Mesendoderm (in vitro differentiated cells): ENCODE measurements around the gene MOB3B.

ENCODE experiments used
- DNase-seq: peaks from one replicate; pipeline ENCODE4 v3.0.0; 2013
- H2AK5ac ChIP-seq: 2 replicates; pipeline ENCODE4 v1.6.1; 2013; ENCODE audit warnings: low read length, inconsistent platforms
- H2BK120ac ChIP-seq: 2 replicates; pipeline ENCODE4 v1.6.1; 2013; ENCODE audit warnings: low read depth, mild to moderate bottlenecking, low read length, moderate library complexity, mixed read lengths
- H2BK15ac ChIP-seq: replicated peaks from 2 replicates; pipeline ENCODE4 v1.6.1; 2013; ENCODE audit warnings: low read depth, mild to moderate bottlenecking, moderate library complexity
- H2BK5ac ChIP-seq: 2 replicates; pipeline ENCODE4 v1.6.1; 2013; ENCODE audit warnings: low read length, inconsistent platforms
- H3K18ac ChIP-seq: 2 replicates; pipeline ENCODE4 v1.6.1; 2013; ENCODE audit warnings: mild to moderate bottlenecking, low read length, mixed read lengths
- H3K23ac ChIP-seq: one replicate; pipeline ENCODE4 v1.6.1; 2013; ENCODE audit warnings: low read length
- H3K27ac ChIP-seq: 2 replicates; pipeline ENCODE4 v1.5.1; 2013; ENCODE audit warnings: low read depth, mild to moderate bottlenecking, inconsistent platforms, low read length, moderate library complexity
- H3K27me3 ChIP-seq: 2 replicates; pipeline ENCODE4 v1.6.1; 2013; ENCODE audit warnings: low read length, control low read depth, mild to moderate bottlenecking, inconsistent platforms; ENCODE audit not compliant: insufficient read depth, poor library complexity
- H3K36me3 ChIP-seq: 2 replicates; pipeline ENCODE4 v1.6.1; 2013; ENCODE audit warnings: low read length, inconsistent platforms; ENCODE audit not compliant: control insufficient read depth, insufficient read depth
- H3K4ac ChIP-seq: one replicate; pipeline ENCODE4 v1.6.1; 2013; ENCODE audit warnings: low read depth, mild to moderate bottlenecking, low read length, moderate library complexity
- H3K4me1 ChIP-seq: 2 replicates; pipeline ENCODE4 v1.6.1; 2013; ENCODE audit warnings: low read depth, low read length, inconsistent platforms; ENCODE audit not compliant: control insufficient read depth
- H3K4me2 ChIP-seq: 2 replicates; pipeline ENCODE4 v1.6.1; 2013; ENCODE audit warnings: low read length
- H3K4me3 ChIP-seq: 2 replicates; pipeline ENCODE4 v1.5.1; 2013; ENCODE audit warnings: mild to moderate bottlenecking, low read length
- H3K56ac ChIP-seq: one replicate; pipeline ENCODE4 v1.6.1; 2013; ENCODE audit warnings: low read length
- H3K79me1 ChIP-seq: 2 replicates; pipeline ENCODE4 v1.6.1; 2013; ENCODE audit warnings: low read length, inconsistent platforms
- H3K79me2 ChIP-seq: 2 replicates; pipeline ENCODE4 v1.6.1; 2013; ENCODE audit warnings: mild to moderate bottlenecking, low read length; ENCODE audit not compliant: control insufficient read depth, insufficient read depth
- H3K9ac ChIP-seq: 2 replicates; pipeline ENCODE4 v1.6.1; 2013; ENCODE audit warnings: low read length, inconsistent platforms
- H4K5ac ChIP-seq: one replicate; pipeline ENCODE4 v1.6.1; 2013; ENCODE audit warnings: low read length
- H4K8ac ChIP-seq: one replicate; pipeline ENCODE4 v1.6.1; 2013; ENCODE audit warnings: low read depth, mild to moderate bottlenecking, control low read depth, low read length, moderate library complexity
- WGBS: extraction: QIAGEN DNeasy Blood & Tissue Kit; methylation state at CpG from one replicate; pipeline ENCODE4 v1.1.7; 2013; ENCODE audit warnings: low lambda C conversion rate, missing lambda C conversion rate; ENCODE audit not compliant: insufficient coverage; ENCODE audit errors: extremely low coverage; 5-methylcytosine and 5-hydroxymethylcytosine counted together

Gene MOB3B

GRCh38 chr9:27352457-27353165 lies 177.0 kb downstream of the MOB3B start:
- Histone ChIP-seq H3K56ac (no peak overlapping the region), H4K5ac (no peak overlapping the region), H3K4me3 (no peak overlapping the region), H3K27me3 (no peaks in the 10 kb centered on the region), H2BK15ac (no peak overlapping the region), H2AK5ac (no peak overlapping the region), H3K9ac (no peak overlapping the region), H3K23ac (no peak overlapping the region), H3K4me1 (peaks cover 6% of the 10 kb centered on the region), H2BK120ac (no peak overlapping the region), H3K36me3 (no peaks in the 10 kb centered on the region), H3K4me2 (no peak overlapping the region), H3K18ac (no peak overlapping the region), H3K4ac (no peak overlapping the region), H2BK5ac (no peak overlapping the region), H4K8ac (no peak overlapping the region), H3K79me2 (no peaks in the 10 kb centered on the region), H3K27ac (no peak overlapping the region), H3K79me1 (no peaks in the 10 kb centered on the region)
- DNase-seq = no peak
- no CpG with 5 or more reads among the region's 5 CpGs for whole genome bisulfite sequencing

DNA sequence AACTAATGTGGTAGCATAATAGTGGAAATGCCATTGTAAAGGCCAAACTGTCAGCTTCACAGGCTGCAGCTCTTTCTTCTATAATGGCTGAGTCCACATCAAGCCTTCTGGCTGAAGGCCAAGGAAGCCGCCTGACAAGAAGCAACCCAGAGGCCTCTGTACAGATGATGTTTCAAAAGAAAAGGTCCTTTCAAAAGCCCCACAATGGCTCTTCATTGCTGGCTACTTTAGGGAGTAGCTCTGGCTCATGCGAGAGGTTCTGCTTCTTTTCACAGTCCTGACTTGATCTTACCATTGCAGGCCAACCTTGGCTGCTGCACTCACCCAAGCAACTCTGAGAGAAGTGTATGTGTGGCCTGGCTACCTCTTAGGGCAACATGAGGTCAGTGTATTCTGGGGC lies 178.2 kb downstream of the MOB3B start:
- Histone ChIP-seq H3K79me1 (no peaks in the 10 kb centered on the region), H2AK5ac (no peak overlapping the region), H3K4me1 (peaks cover 6% of the 10 kb centered on the region), H2BK15ac (no peak overlapping the region), H3K18ac (no peak overlapping the region), H3K4me2 (no peak overlapping the region), H4K8ac (no peak overlapping the region), H4K5ac (no peak overlapping the region), H2BK120ac (no peak overlapping the region), H3K56ac (no peak overlapping the region), H3K36me3 (no peaks in the 10 kb centered on the region), H3K9ac (no peak overlapping the region), H2BK5ac (no peak overlapping the region), H3K23ac (no peak overlapping the region), H3K79me2 (no peaks in the 10 kb centered on the region), H3K27me3 (no peaks in the 10 kb centered on the region), H3K27ac (no peak overlapping the region), H3K4me3 (no peak overlapping the region), H3K4ac (no peak overlapping the region)
- no peak for DNase-seq
- WGBS = no CpG with 5 or more reads among the region's 2 CpGs

DNA sequence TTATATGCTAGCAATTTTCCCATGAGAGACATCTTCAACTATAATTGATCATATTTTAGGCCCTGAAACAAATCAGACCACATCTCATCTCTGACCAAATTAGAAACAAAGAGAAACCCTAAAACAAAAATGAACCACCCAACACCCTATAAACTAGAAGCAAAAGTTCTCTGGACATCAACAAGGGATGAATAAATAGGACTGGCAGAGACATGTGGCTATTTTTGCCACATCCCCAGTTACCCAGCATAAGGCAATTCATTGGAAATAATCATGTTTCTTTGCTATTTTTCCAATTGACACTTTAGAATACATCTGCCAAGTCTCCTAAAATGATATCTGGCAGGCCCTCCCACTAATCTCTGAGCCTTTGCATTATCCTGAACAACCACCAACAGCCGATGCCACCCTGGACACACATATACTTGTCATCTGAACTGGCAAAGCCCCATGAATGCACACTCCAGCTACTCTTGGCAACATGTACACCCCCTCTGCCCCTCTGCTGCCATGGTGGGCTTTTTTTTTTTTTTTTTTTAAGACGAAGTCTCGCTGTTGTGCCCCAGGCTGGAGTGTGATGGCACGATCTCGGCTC lies 179.1 kb downstream of the MOB3B start:
- Histone ChIP-seq H3K18ac (no peak overlapping the region), H2BK5ac (no peak overlapping the region)

DNA sequence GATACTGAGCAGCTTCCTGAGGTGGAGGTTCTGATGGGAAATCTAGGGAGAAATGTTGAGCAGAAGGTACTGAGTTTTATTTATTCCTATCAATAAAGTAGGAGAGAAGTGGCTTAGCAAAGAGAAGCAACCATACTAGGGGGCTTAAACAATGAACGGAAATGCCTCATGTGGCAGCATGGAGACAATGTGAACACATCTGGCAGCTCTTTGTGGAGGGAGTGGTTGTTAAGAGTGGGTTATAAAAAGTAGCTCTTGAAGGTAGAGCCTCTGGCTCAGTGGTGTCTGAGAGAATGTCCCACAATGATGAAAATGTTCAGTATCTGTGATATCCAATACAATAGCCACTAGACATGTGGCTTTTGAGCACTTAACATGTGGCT lies 179.9 kb downstream of the MOB3B start:
- no peaks in the 10 kb centered on the region for H3K36me3 ChIP-seq
- no peak overlapping the region for H3K4me3 ChIP-seq
- H2AK5ac ChIP-seq = no peak overlapping the region
- no peak overlapping the region for H2BK120ac ChIP-seq
- no peak for DNase-seq
- peaks cover 6% of the 10 kb centered on the region for H3K4me1 ChIP-seq
- no peaks in the 10 kb centered on the region for H3K27me3 ChIP-seq
- H2BK5ac ChIP-seq = no peak overlapping the region
- no peaks in the 10 kb centered on the region for H3K79me2 ChIP-seq
- H3K56ac ChIP-seq = no peak overlapping the region
- no peak overlapping the region for H4K5ac ChIP-seq
- no peak overlapping the region for H3K9ac ChIP-seq
- H4K8ac ChIP-seq = no peak overlapping the region
- no peak overlapping the region for H3K27ac ChIP-seq
- no peak overlapping the region for H3K18ac ChIP-seq
- no peaks in the 10 kb centered on the region for H3K79me1 ChIP-seq
- no CpG with 5 or more reads among the region's 1 CpG for WGBS
- no peak overlapping the region for H2BK15ac ChIP-seq
- no peak overlapping the region for H3K23ac ChIP-seq
- H3K4ac ChIP-seq = no peak overlapping the region
- no peak overlapping the region for H3K4me2 ChIP-seq

More for the DNA sequence above, 179.1 kb downstream of the MOB3B start:
- Histone ChIP-seq H2BK120ac (no peak overlapping the region), H3K23ac (no peak overlapping the region), H3K4me2 (no peak overlapping the region), H3K4ac (no peak overlapping the region), H4K5ac (no peak overlapping the region), H3K79me2 (no peaks in the 10 kb centered on the region), H3K4me3 (no peak overlapping the region), H2AK5ac (no peak overlapping the region), H3K27ac (no peak overlapping the region), H3K9ac (no peak overlapping the region), H3K4me1 (peaks cover 6% of the 10 kb centered on the region), H3K56ac (no peak overlapping the region), H3K36me3 (no peaks in the 10 kb centered on the region), H3K79me1 (no peaks in the 10 kb centered on the region), H3K27me3 (no peaks in the 10 kb centered on the region), H4K8ac (no peak overlapping the region), H2BK15ac (no peak overlapping the region)
- no CpG with 5 or more reads among the region's 5 CpGs for WGBS
- DNase-seq = no peak

- Histone ChIP-seq H3K4ac (no peak overlapping the region), H2BK120ac (no peak overlapping the region), H2BK5ac (no peak overlapping the region), H3K79me2 (no peaks in the 10 kb centered on the region), H3K27me3 (no peaks in the 10 kb centered on the region), H3K4me1 (peaks cover 6% of the 10 kb centered on the region), H4K5ac (no peak overlapping the region), H3K27ac (no peak overlapping the region), H3K36me3 (no peaks in the 10 kb centered on the region), H3K23ac (no peak overlapping the region), H3K79me1 (no peaks in the 10 kb centered on the region), H3K4me2 (no peak overlapping the region), H3K9ac (no peak overlapping the region), H3K4me3 (no peak overlapping the region), H4K8ac (no peak overlapping the region), H3K18ac (no peak overlapping the region), H3K56ac (no peak overlapping the region), H2BK15ac (no peak overlapping the region), H2AK5ac (no peak overlapping the region)
- WGBS = no CpG with 5 or more reads among the region's 5 CpGs
- DNase-seq = peak; percentile 66
Observed at GRCh38 chr9:27348785-27349697, 180.6 kb downstream of the MOB3B start.
